GM19455 (cell line): Measurements from ENCODE around the gene TMIGD3.

Experiments used
- ATAC-seq: cut with Tn5 transposase; IDR thresholded peaks from one replicate; pipeline ENCODE4 v1.9.1; 2021; ENCODE audit not compliant: unreplicated experiment

Gene TMIGD3

DNA sequence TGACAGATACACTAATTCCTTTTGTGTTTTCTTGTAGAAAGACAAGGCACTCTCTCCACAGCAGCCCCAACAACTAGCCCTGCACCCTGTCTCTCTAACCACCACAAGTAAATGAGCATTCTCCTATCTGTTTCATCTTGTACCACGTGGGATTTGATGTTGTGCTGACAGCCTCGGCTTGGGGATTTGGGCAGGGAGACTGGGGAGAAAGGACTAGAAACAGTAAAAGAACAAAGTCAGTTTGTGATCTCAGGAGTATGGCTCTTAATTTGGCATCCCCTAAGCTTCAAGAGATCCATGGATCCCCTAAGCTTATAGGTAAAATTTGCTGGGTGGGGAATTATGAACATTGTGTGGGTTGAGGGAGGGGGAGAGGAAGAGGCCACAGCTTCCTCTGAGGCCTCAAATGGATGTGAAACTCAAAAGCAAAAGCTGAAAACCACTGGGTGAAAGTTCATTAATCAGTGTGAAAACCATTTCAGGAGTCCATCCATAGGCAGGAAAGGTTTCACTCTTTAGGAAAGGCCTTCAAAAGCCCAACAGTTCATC, 26.6 kb downstream of the TMIGD3 start:
- peak; percentile 52 for ATAC-seq

DNA sequence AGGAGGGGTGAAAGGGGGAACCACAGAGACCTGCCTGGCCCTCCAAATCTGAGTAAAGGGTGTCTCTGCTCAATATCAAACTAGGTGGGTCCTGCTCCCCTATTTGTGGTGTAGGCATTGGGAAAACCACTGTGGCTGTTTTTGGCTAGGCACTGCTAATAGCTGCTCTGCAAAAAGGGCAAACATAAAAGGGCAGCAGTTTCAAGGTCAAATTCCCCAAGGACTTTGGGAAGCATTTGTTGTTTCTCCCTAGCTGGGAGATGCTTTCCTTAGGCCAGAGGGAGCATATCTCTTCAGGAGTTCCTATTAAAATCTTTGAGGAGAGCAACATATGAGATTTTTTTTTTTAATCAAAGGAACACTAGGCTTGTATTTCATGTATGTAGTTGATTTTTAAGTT, 27.2 kb downstream of the TMIGD3 start:
- ATAC-seq = no peak

DNA sequence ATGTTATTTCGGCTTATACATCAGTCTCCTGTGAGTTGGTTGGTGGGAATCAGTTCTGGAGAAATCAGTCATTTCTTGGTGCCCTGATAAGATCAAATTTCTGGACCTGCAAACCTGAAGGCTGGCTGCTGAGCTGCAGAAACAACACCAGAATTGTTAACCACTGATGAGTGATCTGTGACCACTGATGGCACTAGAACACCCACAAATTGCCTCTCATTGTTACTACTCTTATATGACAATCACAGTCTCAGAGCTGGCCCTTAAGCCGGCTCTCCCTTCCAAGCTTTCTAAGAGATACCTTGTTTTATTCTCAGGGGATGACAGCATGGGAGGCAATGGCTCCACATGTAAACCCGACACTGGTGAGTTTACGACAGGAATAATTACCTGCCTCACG, 27.7 kb downstream of the TMIGD3 start:
- no peak for ATAC-seq

DNA sequence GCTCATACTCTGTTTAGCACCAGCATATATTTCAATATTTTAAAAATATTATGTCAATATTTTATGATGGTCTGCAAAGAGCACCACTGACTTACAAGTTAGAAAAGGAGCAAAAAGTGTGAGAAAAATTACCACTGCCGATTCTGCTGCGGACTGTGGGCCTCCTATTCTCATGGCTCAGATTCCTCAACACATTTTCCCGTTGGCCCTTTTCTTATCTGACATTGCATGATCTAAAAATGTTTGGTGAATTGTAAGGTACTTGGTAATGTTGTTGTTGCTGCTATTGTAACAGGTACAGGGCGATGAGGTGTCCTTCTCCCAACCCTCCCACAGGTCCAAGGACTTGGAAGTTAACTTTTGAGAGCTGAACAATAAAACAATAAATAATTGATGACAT, 28.9 kb downstream of the TMIGD3 start:
- ATAC-seq = no peak

DNA sequence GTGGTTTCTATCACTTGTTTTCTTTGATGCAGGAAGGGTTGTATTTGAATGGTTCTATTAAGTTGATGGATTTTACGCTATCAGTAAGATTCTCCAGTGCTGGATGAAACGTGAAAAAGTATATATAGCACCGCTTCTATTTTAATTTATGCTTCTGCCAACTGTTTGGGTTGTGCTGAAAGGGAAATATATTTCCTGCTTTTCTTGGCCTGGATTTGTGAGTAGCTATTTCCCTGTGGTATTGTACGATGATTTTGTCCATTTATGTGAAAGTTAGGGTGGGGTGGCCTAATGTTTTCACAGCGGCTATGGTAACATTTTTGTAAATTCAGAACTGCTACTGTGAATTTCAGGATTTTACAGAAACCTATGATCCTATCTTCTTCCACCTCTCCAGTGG, 29.3 kb downstream of the TMIGD3 start:
- ATAC-seq = no peak

DNA sequence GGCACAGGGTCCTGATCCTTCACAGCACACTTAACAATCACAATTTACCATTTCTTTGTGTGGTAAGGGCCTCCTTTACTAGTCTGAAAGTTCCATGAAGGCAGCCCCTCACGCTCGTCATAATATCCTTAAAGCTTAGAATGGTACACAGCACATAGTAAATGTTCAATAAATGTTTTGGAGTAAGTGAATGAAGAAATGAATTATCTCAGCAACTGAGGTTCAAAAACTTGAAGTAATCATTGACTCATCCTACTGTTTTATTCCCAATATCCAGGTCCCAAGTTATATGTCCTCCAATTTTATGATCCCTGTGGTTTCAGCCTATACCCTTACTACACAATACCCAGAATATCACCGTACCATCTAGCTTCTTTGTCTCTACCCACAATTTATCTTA, 31.9 kb downstream of the TMIGD3 start:
- ATAC-seq = no peak

DNA sequence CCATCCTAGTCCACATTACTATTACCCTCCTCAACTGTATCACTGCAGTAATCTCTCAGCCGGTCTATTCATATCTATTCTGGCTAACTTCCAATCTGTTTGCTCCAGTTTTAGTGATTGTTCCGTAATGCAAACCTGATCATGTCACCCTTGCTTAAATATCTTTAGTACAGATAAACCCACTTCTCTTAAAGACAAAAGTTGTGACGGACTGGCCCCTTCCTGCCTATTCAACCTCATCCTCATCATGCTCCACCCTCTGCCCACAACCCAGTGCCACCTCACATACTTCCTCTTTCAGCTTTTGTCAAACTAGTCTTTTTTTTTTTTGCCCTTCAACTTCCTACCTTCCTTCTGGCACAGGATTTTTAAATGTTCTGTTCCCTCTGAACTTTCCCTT, 32.4 kb downstream of the TMIGD3 start:
- no peak for ATAC-seq

DNA sequence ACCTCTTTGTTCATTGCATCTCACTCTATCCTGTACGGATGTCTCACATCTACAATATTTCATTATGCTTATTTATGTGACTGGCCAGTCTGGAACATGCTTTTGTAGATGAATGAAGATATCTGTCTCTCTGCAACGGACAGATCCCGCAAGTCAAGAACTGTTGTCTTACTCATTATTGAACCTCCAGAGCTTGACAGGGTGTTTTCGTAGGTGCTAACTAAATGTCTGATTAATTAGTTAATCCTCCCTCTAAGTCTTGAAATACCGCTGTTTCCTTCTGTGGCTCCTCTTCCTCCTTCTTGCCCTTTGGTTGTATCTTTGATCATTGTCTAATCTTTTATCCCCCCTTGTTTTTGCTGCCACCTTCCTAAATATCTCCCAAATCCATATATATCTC, 32.8 kb downstream of the TMIGD3 start:
- no peak for ATAC-seq

DNA sequence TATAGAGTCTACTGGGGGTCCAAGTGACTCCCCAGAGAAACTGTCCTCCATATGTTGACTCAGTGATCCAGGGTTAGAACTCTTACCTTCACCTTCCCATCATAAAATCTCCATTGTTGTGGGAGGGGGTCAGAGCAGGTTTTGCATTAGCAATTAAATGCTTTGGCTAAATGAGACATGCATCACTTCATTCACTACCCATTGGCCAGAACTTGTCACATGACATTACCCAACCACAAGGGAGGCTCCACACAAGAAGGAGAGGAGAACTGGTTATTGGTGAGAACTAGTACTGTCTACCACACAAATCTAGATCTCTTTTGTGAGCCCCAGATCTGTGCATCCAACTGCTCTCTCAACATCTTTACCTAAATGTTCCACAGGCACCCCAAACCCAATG, 33.9 kb downstream of the TMIGD3 start:
- no peak for ATAC-seq

DNA sequence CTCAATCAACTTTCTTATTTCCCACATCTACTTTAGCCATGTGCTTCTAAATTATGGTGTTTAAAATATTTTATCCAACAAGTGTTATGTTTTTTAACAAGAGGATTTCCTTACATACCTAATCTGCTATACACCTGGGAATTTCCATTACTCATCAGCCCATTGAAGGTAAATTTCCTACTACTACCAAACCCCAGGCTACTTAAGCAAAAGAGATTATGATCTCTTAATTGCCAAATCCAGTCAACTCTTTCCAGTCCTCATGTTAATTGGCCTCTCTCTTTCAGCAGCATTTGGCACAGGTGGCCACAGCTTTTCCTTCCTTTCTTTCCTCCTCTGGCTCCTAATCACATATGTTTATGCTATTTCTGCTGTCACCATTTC, 34.7 kb downstream of the TMIGD3 start:
- no peak for ATAC-seq

DNA sequence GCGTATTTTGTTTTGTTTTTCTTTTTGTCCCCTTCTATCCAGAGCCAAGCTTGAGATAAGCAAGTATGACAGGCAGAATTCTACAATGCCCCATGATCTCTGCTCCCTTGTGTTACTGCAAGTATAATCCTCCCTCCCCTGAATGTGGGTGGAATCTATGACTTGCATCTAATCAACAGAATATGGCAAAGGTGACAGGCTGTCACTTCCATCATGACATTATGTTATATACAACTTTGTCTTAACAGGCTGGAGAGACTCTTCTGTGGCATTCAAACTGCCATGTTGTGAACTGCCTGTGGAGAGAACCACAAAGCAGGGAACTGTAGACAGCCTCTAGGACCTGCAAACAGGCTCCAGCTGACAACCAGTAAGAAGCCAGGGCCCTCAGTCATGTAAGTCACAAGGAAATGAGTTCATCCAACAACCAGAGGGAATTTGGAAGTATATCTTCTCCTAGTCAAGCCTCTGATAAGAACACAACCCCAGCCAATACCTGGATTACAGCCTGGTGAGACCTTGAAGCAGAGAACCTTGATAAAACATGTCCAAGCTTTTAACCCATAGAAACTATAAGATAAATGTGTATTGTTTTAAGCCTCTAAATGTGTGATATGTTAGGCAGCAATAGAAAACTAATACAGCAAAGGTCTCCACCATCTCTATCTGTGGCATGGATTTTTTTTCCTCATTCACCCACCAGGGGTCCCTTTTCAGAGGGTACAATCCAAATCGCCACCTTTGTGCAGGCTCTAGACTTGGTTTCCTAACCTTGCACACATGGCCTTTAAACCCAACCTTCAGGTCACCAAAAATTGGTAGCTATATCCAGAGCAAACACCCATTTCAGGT, 35.3 kb downstream of the TMIGD3 start:
- no peak for ATAC-seq

DNA sequence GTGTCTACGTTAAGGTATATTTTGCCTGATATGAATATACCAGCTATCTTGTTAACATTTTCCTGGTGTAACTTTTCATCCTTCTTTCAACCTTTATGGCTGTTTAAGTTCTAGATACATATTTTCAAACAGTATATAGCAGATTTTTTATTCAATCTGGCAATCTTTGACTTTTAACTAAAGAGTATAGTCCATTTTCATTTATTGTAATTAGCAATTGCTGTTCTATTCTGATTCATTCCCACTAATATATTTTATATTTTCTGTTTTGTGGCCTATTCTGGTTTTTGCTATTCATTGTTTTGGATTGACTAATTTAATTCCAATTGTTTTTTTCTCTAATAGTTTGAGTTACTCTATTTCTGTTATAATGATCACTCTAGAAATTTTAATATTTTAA, 37.0 kb downstream of the TMIGD3 start:
- no peak for ATAC-seq

DNA sequence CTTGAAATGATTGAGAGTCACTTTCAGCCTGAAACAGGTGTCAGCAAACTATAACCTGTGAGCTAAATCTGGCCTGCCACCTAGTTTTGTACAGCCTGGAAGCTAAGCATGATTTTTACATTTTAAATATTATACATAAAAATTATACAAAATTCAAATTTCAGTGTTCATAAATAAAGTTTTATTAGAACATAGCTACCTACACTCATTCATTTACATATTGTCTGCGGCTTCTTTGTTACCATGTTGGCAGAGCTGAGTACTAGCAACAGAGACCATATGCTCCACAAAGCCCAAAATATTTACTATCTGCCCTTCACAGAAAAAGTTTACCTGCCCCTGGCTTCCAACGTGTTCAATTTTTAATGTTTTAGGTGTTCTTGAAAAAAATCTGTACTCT, 37.7 kb downstream of the TMIGD3 start:
- ATAC-seq = no peak

DNA sequence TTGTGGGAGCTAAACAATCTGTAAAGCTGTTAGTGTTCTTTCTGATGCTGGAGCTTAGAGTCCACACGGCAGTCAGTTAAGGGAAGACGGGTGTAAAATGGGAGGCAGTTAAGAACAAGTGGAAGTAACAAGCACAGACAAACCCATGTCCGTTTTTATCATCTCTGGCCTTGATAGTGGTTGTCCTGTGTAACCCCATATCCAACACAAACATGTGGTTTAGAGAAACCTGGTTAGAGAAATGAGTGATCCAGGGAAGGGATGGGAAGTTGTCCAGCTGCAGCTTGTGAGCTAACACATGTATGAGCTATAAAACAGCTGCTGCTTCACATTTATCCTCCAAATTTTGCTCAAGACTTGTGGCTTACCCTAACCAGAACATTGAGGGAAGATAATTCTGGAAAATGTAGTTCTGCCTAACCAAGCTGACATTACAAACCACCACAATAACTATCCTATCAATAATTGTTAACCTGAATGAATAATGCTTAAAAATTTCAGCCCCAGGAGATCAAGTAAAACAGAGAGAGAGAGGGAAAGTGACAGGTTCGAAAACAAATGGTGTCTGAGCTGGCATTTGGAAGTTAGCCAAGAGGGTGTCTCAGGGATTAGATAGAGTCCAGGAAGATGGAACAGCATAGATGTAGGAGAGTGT, 40.3 kb downstream of the TMIGD3 start:
- no peak for ATAC-seq

DNA sequence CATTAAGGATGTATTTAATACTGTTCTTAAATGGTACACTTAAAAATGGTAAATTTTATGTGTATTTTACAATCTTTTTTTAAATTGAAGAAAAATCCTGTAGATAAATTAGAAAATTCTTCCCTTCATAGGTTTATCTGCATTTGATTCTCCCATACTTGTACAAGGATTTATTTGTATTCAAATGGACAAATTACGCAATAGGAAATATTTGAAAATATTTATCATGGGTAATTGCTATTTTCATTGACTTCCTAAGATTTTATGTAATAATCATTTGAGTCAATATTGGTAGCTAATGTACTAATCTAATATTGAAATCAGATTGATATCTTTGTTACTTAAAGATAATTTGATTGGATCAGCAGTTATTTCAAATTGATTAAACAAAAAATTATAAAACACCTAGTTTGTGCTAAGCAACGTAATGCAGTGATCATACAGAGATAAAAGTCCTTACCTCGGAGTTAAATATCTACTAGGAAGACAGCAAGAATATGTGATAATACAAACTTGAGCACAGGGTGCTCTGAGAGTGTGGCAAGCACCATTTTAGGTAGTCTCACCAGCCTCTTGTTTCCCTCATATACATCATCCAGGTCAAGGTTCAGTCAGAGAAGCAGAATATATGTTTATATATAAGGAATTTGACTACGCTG, 40.9 kb downstream of the TMIGD3 start:
- no peak for ATAC-seq

DNA sequence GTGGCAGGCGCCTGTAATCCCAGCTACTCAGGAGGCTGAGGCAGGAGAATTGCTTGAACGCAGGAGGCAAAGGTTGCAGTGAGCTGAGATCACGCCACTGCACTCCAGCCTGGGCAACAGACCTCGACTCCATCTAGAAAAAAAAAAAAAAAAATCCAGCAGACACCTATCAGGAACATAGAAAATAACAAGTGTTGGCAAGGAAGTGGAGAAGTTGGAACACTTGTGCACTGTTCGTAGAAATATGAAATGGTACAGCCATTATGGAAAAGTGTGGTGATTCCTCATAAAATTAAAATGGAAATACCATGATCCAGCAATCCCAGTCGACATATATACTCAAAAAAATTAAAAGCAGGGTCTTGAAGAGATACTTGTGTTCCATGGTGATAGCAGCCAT, 41.7 kb downstream of the TMIGD3 start:
- ATAC-seq = no peak

DNA sequence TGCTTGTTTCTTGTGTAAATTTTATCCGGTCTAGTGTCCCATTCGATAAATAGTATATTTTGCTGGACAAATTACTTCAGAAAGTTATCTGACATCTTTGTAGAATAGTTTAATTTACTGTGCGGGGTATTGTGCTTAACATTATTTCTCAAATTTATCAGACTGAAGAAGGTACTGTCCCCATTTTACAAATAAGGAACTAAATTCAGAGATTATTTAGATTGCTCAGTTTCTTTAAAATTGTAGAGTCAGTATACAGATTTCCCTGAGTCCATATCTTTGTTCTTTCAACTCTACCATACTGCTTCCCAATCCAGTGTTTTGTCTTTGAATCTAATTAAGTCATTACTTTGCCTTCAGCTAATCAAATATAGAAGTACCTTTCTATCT, 47.8 kb downstream of the TMIGD3 start:
- no peak for ATAC-seq

DNA sequence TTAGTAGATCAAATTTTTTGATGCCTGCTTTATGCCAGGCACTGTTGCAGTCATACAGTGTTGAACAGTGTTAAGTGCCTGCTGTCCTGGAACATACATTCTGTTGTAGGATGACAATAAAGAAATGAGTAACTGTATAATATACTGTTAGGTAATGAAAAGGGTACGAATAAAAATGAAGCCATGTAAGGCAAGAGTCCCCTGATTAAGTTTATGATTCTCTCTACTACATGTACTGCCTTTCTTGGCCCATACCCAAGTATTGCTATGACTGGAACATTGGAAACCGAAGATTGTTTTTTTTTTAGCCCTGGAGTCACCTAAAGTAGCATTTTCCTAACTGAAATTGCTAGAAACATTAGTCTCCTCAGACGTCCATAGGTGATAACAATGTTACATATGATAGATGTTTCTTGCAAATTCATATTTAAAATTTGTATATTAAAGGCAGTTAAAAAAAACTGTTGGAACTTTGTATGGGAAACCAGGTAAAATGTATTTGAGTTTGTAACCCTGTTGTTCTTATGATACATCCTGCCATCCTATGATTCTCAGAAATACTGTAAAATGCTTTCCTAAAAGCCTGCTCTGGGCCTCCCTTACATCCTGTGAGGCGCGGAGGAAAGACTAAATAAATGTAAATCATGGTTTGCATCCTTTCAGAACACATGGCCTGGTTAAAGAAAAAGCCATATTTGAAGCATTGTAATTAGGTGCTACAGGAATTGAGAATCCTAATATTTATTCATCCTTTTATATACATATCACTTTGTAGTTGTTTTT, 48.4 kb downstream of the TMIGD3 start:
- no peak for ATAC-seq

DNA sequence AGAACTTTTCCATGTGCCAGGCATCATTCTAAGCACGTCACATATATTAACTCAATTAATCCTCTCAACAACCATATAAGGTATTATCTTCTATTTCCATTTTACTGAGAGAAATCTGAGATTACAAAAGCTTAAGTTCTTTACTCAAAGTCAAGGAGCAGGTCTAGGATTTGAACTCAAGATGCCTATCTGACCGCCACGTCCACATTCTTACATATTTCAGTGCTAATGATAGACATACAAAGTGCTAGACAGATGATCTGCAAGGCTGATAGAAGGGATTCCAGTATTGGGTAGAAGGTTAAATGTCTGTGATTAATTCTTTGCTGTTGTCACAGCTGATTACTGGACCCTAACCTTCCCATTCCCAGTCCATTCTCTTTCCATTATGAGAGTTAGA, 49.7 kb downstream of the TMIGD3 start:
- no peak for ATAC-seq

DNA sequence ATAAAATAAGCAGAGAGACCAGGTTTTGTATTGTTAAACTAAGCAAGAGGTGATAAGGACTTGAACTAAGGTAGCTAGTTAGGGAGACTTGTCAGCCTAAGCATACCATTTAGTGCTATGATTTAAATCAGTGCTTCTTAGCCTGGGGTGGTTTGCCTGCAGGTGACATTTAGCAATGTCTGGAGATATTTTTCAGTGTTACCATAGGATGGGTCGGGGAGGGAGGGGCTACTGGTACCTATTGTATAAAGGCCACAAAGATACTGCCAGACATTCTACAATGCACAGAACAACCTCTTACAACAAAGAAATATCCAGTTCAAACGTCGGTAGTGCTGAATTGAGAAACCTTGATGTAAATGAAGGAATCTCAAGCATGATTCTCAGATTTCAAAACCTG, 50.9 kb downstream of the TMIGD3 start:
- no peak for ATAC-seq

DNA sequence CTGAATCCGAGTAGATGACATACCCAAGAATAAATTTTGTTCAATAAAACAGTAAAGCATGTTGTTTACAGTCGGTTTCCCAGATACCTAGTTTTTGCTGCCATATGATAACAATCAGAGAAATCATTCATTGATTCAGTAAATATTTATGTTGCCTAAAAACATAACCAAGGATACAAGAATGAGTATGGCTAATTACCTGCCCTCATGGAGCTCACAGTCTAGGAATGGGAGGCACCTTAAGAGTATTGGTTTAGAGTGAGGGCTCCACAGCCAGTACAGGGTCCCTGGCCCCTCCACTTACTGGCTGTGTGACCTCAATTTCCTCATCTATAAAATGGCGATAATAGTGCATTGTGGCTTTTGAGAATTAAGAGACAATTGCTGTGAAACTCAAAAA, 53.2 kb downstream of the TMIGD3 start:
- no peak for ATAC-seq
